Omental fat pad (tissue), 4 donors: ENCODE data around the gene RRAGC. TPM values are rescaled to one million over a fixed set of nuclear protein-coding genes. Genes with fewer than 3 reads are reported as not detected.
"Not testable (repeated sequence)": the region's sequence is repeated elsewhere in the genome, so short reads cannot be mapped to it uniquely, and the experiment has no call there.

Source experiments
- ATAC-seq: fragments of 150-250 bp; one replicate; pipeline ENCODE4 v1.9.1; 2016; ENCODE audit warnings: mild to moderate bottlenecking, moderate library complexity; ENCODE audit not compliant: low FRiP score
- DNase-seq: peaks from one replicate; pipeline ENCODE4 v3.0.0-alpha.2; 2019; ENCODE audit warnings: low spot score
- CTCF ChIP-seq, 3 donors: fragments of 450-650 bp; IDR thresholded peaks; one replicate each; pipeline ENCODE4 v1.5.1; 2016 to 2017; ENCODE audit warnings: antibody characterized with exemption in 3 of 3, mild to moderate bottlenecking in 3 of 3, moderate library complexity in 2 of 3
- total RNA-seq, 4 donors: library from RNA; depleted of rRNA; stranded (reverse); fragments of >200 nt; gene quantifications; one replicate each; pipeline ENCODE4 v1.1.0, GENCODE V29; 2016

The RRAGC gene
- total RNA-seq, 4 donors from 2014 or later = 29.6 to 57.7 (median 39.4) TPM

- ATAC-seq (no peak), DNase-seq (no peak)
- TF ChIP-seq CTCF (IDR thresholded peaks at IDR 0.05) = no peak
Measured at GRCh38 chr1:38817267-38818174, 42.1 kb downstream of the RRAGC start.

GRCh38 chr1:38815903-38816627 is 43.5 kb downstream of the RRAGC start:
- no peak for ATAC-seq

GRCh38 chr1:38814984-38815464 is 44.5 kb downstream of the RRAGC start:
- no peak for DNase-seq
- TF ChIP-seq CTCF (IDR thresholded peaks at IDR 0.05) = no peak
- ATAC-seq = no peak

More at GRCh38 chr1:38815903-38816627, 43.5 kb downstream of the RRAGC start:
- no peak for DNase-seq
- TF ChIP-seq CTCF (IDR thresholded peaks at IDR 0.05) = no peak

- ATAC-seq (no peak), DNase-seq (no peak)
- TF ChIP-seq CTCF (IDR thresholded peaks at IDR 0.05) = no peak
Measured at GRCh38 chr1:38814444-38814983, 45.1 kb downstream of the RRAGC start.

- TF ChIP-seq CTCF (IDR thresholded peaks at IDR 0.05) = no peak
- ATAC-seq (no peak), DNase-seq (no peak)
Measured at GRCh38 chr1:38812981-38813380, 46.6 kb downstream of the RRAGC start.

GRCh38 chr1:38811466-38811865 is 48.1 kb downstream of the RRAGC start:
- DNase-seq, ATAC-seq: not testable (repeated sequence)

GRCh38 chr1:38806090-38806489 is 53.5 kb downstream of the RRAGC start:
- ATAC-seq (no peak), DNase-seq (no peak)
- no peak for TF ChIP-seq CTCF (IDR thresholded peaks at IDR 0.05)
